Muscle layer of duodenum (tissue), 2 donors: ENCODE results near the gene PLA2G5.

Experiments
- H3K27ac ChIP-seq: one replicate; pipeline ENCODE4 v1.7.0; 2013; ENCODE audit warnings: mild to moderate bottlenecking, low read length
- H3K27me3 ChIP-seq: one replicate; pipeline ENCODE4 v1.7.0; 2013; ENCODE audit warnings: low read depth, mild to moderate bottlenecking, control low read depth, low read length
- H3K36me3 ChIP-seq, 2 donors: one replicate each; pipeline ENCODE4 v1.7.0; 2013; ENCODE audit warnings: low read length in 2 of 2, control low read depth in 1 of 2, mild to moderate bottlenecking in 1 of 2; ENCODE audit not compliant: insufficient read depth in 2 of 2, control insufficient read depth in 1 of 2
- H3K4me1 ChIP-seq, 2 donors: one replicate each; pipeline ENCODE4 v1.7.0; 2013; ENCODE audit warnings: low read length in 2 of 2, mild to moderate bottlenecking in 2 of 2, control low read depth in 1 of 2, moderate library complexity in 1 of 2; ENCODE audit not compliant: insufficient read depth in 2 of 2, control insufficient read depth in 1 of 2
- H3K4me3 ChIP-seq, 2 donors: one replicate each; pipeline ENCODE4 v1.7.0; 2013; ENCODE audit warnings: low read length in 2 of 2, low read depth in 1 of 2, mild to moderate bottlenecking in 1 of 2
- H3K9me3 ChIP-seq, 2 donors: one replicate each; pipeline ENCODE4 v1.7.0; 2013; ENCODE audit warnings: low read length in 2 of 2, control low read depth in 1 of 2, mild to moderate bottlenecking in 1 of 2; ENCODE audit not compliant: control insufficient read depth in 1 of 2
- donor health status: healthy.

Gene PLA2G5

GRCh38 chr1:20078711-20079110 lies 8.7 kb downstream of the PLA2G5 start:
- no peaks in the 10 kb centered on the region for H3K36me3 ChIP-seq
- no peak overlapping the region for H3K4me3 ChIP-seq
- H3K27ac ChIP-seq, result no peak overlapping the region
- H3K4me1 ChIP-seq, result no peaks in the 10 kb centered on the region
- H3K9me3 ChIP-seq, result no peaks in the 10 kb centered on the region
- H3K27me3 ChIP-seq, result no peaks in the 10 kb centered on the region

- Histone ChIP-seq H3K27ac (no peak overlapping the region), H3K4me3 (no peak overlapping the region), H3K27me3 (no peaks in the 10 kb centered on the region), H3K9me3 (no peaks in the 10 kb centered on the region), H3K36me3 (no peaks in the 10 kb centered on the region), H3K4me1 (no peaks in the 10 kb centered on the region)
Observed at GRCh38 chr1:20079661-20080305, 9.8 kb downstream of the PLA2G5 start.

GRCh38 chr1:20080441-20081352 lies 10.7 kb downstream of the PLA2G5 start:
- Histone ChIP-seq H3K27ac (no peak overlapping the region), H3K4me1 (no peaks in the 10 kb centered on the region), H3K4me3 (no peak overlapping the region), H3K27me3 (no peaks in the 10 kb centered on the region), H3K9me3 (no peaks in the 10 kb centered on the region), H3K36me3 (no peaks in the 10 kb centered on the region)

DNA sequence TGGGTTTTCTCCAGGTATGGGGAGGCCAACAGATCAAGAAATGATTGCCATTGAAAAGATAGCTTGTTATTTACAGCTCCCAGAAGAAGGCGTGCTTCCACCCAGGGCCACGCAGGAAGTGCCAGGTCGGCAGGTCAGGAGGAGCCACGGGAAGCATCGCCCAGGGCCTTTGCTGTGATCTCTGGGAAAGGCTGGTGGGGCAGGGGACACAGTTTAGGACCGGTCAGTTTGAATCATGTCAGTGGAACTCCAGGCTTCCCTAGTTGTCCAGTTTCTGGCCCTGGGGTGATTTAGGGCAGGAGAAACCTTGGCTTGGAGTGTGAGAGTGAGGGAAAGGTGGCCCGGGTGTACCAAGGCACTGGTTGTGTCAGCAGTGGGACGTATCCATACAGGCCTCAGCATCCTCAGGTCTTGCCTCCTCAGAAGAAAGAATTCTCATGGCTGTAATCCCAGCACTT lies 11.4 kb downstream of the PLA2G5 start:
- Histone ChIP-seq H3K36me3 (peaks cover 0 to 1% of the 10 kb centered on the region in 2 donors), H3K4me3 (no peak overlapping the region), H3K9me3 (no peaks in the 10 kb centered on the region), H3K4me1 (no peaks in the 10 kb centered on the region), H3K27ac (no peak overlapping the region), H3K27me3 (no peaks in the 10 kb centered on the region)

GRCh38 chr1:20082772-20083171 lies 12.8 kb downstream of the PLA2G5 start:
- H3K27me3 ChIP-seq, result no peaks in the 10 kb centered on the region
- H3K9me3 ChIP-seq, result no peaks in the 10 kb centered on the region
- no peak overlapping the region for H3K4me3 ChIP-seq
- no peak overlapping the region for H3K27ac ChIP-seq
- H3K36me3 ChIP-seq, result peaks cover 0 to 6% of the 10 kb centered on the region in 2 donors
- no peaks in the 10 kb centered on the region for H3K4me1 ChIP-seq

GRCh38 chr1:20083178-20083944 lies 13.4 kb downstream of the PLA2G5 start:
- no peak overlapping the region for H3K27ac ChIP-seq
- no peaks in the 10 kb centered on the region for H3K9me3 ChIP-seq
- no peaks in the 10 kb centered on the region for H3K4me1 ChIP-seq
- H3K27me3 ChIP-seq, result no peaks in the 10 kb centered on the region
- no peak overlapping the region for H3K4me3 ChIP-seq
- H3K36me3 ChIP-seq, result peaks cover 0 to 6% of the 10 kb centered on the region in 2 donors

DNA sequence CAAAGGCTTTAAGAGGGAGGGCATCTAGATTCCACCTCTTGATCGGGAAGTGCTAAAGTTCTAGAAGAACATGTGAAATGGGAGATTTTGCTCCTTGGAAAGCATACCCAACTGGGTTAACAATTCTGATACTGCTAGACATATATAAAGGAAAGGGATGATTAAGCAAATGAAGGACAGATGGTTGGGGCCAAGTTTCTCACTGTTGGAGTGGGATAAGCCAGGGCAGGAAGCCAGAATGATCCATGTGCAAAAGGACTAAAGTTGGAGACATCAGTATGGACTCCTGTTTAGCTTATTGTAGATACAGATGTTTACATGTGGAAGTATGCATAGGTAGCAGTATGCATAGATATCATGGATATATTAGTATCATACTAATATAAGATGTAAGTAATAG lies 16.8 kb downstream of the PLA2G5 start:
- Histone ChIP-seq H3K27ac (no peak overlapping the region), H3K4me1 (no peaks in the 10 kb centered on the region), H3K9me3 (no peaks in the 10 kb centered on the region), H3K27me3 (no peaks in the 10 kb centered on the region), H3K4me3 (no peak overlapping the region), H3K36me3 (peaks cover 0 to 6% of the 10 kb centered on the region in 2 donors)

DNA sequence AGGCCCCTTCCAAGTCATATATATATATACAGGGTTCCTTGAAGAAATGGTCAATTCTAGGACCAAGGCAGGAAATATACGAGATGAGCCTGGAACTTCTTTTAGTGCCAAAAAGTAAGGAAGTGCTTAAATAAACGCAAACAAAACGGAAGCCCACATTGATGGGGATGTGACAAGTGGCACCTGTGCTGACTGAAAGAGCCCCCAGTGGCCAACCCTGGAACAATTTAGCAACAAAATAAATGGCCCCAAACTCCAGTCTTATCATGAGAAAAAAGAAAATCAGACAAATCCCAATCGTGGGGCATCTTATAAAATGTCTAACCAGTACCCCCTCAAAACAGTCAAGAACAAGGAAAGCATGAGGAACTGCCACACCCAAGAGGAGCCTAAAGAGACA lies 17.7 kb downstream of the PLA2G5 start:
- Histone ChIP-seq H3K27ac (no peak overlapping the region), H3K9me3 (no peaks in the 10 kb centered on the region), H3K27me3 (no peaks in the 10 kb centered on the region), H3K4me3 (no peak overlapping the region), H3K4me1 (no peaks in the 10 kb centered on the region), H3K36me3 (peaks cover 0 to 6% of the 10 kb centered on the region in 2 donors)

GRCh38 chr1:20089328-20090077 lies 19.5 kb downstream of the PLA2G5 start:
- Histone ChIP-seq H3K4me3 (no peak overlapping the region), H3K27ac (no peak overlapping the region), H3K9me3 (no peaks in the 10 kb centered on the region), H3K36me3 (peaks cover 0 to 6% of the 10 kb centered on the region in 2 donors), H3K27me3 (no peaks in the 10 kb centered on the region), H3K4me1 (no peaks in the 10 kb centered on the region)

DNA sequence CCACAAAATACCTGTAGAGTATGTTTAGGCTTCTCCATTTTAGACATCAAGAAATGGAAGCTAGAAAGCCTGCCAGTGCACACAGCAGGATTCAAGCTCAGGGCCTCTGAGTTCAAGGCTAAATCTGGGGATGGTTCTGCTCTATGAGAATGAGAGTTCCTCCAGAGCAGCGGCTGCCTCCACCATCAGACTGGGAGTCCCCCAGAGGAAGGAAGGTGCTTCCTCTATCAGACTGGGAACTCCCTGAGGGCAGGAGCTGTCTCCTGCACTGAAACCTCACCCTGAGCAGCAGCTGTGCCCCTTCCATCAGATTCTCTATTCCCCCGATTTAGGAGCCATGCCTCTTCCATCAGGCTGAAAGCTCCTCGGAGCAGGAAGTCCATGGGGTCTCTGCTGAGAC lies 20.1 kb downstream of the PLA2G5 start:
- H3K27me3 ChIP-seq, result no peaks in the 10 kb centered on the region

More for the DNA sequence above, 20.1 kb downstream of the PLA2G5 start:
- Histone ChIP-seq H3K4me1 (no peaks in the 10 kb centered on the region), H3K36me3 (peaks cover 0 to 6% of the 10 kb centered on the region in 2 donors), H3K27ac (no peak overlapping the region), H3K4me3 (no peak overlapping the region), H3K9me3 (no peaks in the 10 kb centered on the region)
